HEK293T (cell line): ENCODE results near the gene TCFL5.

Experiments
- ARNT ChIP-seq: fragments of 450-650 bp; IDR thresholded peaks from 2 replicates; pipeline ENCODE4 v1.6.1; 2017; ENCODE audit warnings: mild to moderate bottlenecking
- CTBP1 ChIP-seq: fragments of 450-650 bp; IDR thresholded peaks from 2 replicates; pipeline ENCODE4 v1.6.1; 2016; ENCODE audit warnings: borderline replicate concordance
- FOXA1 ChIP-seq: fragments of 450-650 bp; IDR thresholded peaks from 2 replicates; pipeline ENCODE4 v1.6.1; 2016; ENCODE audit warnings: mild to moderate bottlenecking
- FOXK2 ChIP-seq: fragments of 450-650 bp; IDR thresholded peaks from 2 replicates; pipeline ENCODE4 v1.6.1; 2016; ENCODE audit warnings: mild to moderate bottlenecking
- PKNOX1 ChIP-seq: fragments of 450-650 bp; IDR thresholded peaks from 2 replicates; pipeline ENCODE4 v1.6.1; 2016
- SP1 ChIP-seq: fragments of 450-650 bp; IDR thresholded peaks from 2 replicates; pipeline ENCODE4 v1.6.1; 2017
- SUZ12 ChIP-seq: fragments of 450-650 bp; IDR thresholded peaks from 2 replicates; pipeline ENCODE4 v1.6.1; 2016; ENCODE audit warnings: mild to moderate bottlenecking
- TARDBP ChIP-seq: fragments of 450-650 bp; IDR thresholded peaks from 2 replicates; pipeline ENCODE4 v1.6.1; 2016

GRCh38 chr20:62824476-62825332, 36.9 kb downstream of the TCFL5 start:
- no peak for TF ChIP-seq FOXK2
- no peak for TF ChIP-seq SUZ12
- TF ChIP-seq SP1: no peak
- TF ChIP-seq PKNOX1: no peak
- TF ChIP-seq FOXA1: no peak
- TF ChIP-seq ARNT: no peak
- no peak for TF ChIP-seq CTBP1
- no peak for TF ChIP-seq TARDBP
